Smooth muscle cell of the brain vasculature (primary cell): ENCODE measurements around the gene TNIK.

ENCODE experiments used
- DNase-seq: peaks from one replicate; pipeline ENCODE4 v3.0.0-alpha.2; 2012; ENCODE audit warnings: low read depth, low spot score

Gene TNIK

GRCh38 chr3:171046760-171047159 is 413.4 kb downstream of the TNIK start:
- DNase-seq, result no peak

- no peak for DNase-seq
These were observed 415.1 kb downstream of the TNIK start for GRCh38 chr3:171044835-171045793.

GRCh38 chr3:171044384-171044783 is 415.8 kb downstream of the TNIK start:
- DNase-seq, result no peak

- no peak for DNase-seq
These were observed 420.5 kb downstream of the TNIK start for GRCh38 chr3:171039674-171040073.

GRCh38 chr3:171038342-171038741 is 421.9 kb downstream of the TNIK start:
- no peak for DNase-seq

- DNase-seq, result no peak
These were observed 431.4 kb downstream of the TNIK start for GRCh38 chr3:171028779-171029232.

GRCh38 chr3:171028025-171028778 is 432.0 kb downstream of the TNIK start:
- DNase-seq, result no peak

GRCh38 chr3:171026597-171027293 is 433.5 kb downstream of the TNIK start, which contains the start of gene SLC2A2:
SLC2A2 (minus strand) TSS chr3:171026720; CDS start chr3:171026670, 50 bp downstream.
- DNase-seq, result no peak

GRCh38 chr3:171023566-171023965 is 436.6 kb downstream of the TNIK start:
- no peak for DNase-seq

- no peak for DNase-seq
These were observed 438.8 kb downstream of the TNIK start for GRCh38 chr3:171021377-171021776.

GRCh38 chr3:171018156-171018935 is 441.9 kb downstream of the TNIK start:
- DNase-seq, result no peak

GRCh38 chr3:171013822-171014748 is 446.1 kb downstream of the TNIK start:
- DNase-seq, result no peak

GRCh38 chr3:171011873-171012336 is 448.3 kb downstream of the TNIK start:
- DNase-seq, result no peak
